HG02970 (cell line): ENCODE measurements around the gene CACNA1E.

ENCODE experiments used
- ATAC-seq: cut with Tn5 transposase; IDR thresholded peaks from one replicate; pipeline ENCODE4 v1.9.1; 2021; ENCODE audit warnings: mild to moderate bottlenecking, moderate library complexity, moderate number of reproducible peaks; ENCODE audit not compliant: unreplicated experiment, low FRiP score

The CACNA1E gene

GRCh38 chr1:181674617-181675016, 191.3 kb downstream of the CACNA1E start:
- ATAC-seq: no peak

- no peak for ATAC-seq
Measured at GRCh38 chr1:181675091-181675917, 192.0 kb downstream of the CACNA1E start.

GRCh38 chr1:181675918-181676190, 192.5 kb downstream of the CACNA1E start:
- no peak for ATAC-seq

GRCh38 chr1:181676269-181676668, 193.0 kb downstream of the CACNA1E start:
- ATAC-seq: no peak

GRCh38 chr1:181680332-181680731, 197.0 kb downstream of the CACNA1E start:
- no peak for ATAC-seq

GRCh38 chr1:181680871-181681270, 197.6 kb downstream of the CACNA1E start:
- ATAC-seq: no peak

- ATAC-seq: no peak
Measured at GRCh38 chr1:181685211-181685610, 201.9 kb downstream of the CACNA1E start.

- no peak for ATAC-seq
Measured at GRCh38 chr1:181701891-181702290, 218.6 kb downstream of the CACNA1E start.

GRCh38 chr1:181704546-181704945, 221.2 kb downstream of the CACNA1E start:
- no peak for ATAC-seq

- no peak for ATAC-seq
Measured at GRCh38 chr1:181711820-181712219, 228.5 kb downstream of the CACNA1E start.

GRCh38 chr1:181712711-181713110, 229.4 kb downstream of the CACNA1E start:
- ATAC-seq: no peak

GRCh38 chr1:181714428-181714827, 231.1 kb downstream of the CACNA1E start:
- ATAC-seq: no peak

- no peak for ATAC-seq
Measured at GRCh38 chr1:181718034-181718433, 234.7 kb downstream of the CACNA1E start.

- no peak for ATAC-seq
Measured at GRCh38 chr1:181726320-181727012, 243.1 kb downstream of the CACNA1E start.

GRCh38 chr1:181730606-181731005, 247.3 kb downstream of the CACNA1E start:
- ATAC-seq: no peak

GRCh38 chr1:181732218-181732990, 249.1 kb downstream of the CACNA1E start:
- ATAC-seq: no peak

GRCh38 chr1:181733486-181733885, 250.2 kb downstream of the CACNA1E start:
- no peak for ATAC-seq

- ATAC-seq: no peak
Measured at GRCh38 chr1:181737056-181737455, 253.7 kb downstream of the CACNA1E start.

GRCh38 chr1:181739214-181739613, 255.9 kb downstream of the CACNA1E start:
- no peak for ATAC-seq

GRCh38 chr1:181742426-181742825, 259.1 kb downstream of the CACNA1E start:
- ATAC-seq: no peak

GRCh38 chr1:181743878-181744312, 260.6 kb downstream of the CACNA1E start:
- no peak for ATAC-seq
